Measurements from ENCODE around the gene SRPK3.

Gene SRPK3

DNA sequence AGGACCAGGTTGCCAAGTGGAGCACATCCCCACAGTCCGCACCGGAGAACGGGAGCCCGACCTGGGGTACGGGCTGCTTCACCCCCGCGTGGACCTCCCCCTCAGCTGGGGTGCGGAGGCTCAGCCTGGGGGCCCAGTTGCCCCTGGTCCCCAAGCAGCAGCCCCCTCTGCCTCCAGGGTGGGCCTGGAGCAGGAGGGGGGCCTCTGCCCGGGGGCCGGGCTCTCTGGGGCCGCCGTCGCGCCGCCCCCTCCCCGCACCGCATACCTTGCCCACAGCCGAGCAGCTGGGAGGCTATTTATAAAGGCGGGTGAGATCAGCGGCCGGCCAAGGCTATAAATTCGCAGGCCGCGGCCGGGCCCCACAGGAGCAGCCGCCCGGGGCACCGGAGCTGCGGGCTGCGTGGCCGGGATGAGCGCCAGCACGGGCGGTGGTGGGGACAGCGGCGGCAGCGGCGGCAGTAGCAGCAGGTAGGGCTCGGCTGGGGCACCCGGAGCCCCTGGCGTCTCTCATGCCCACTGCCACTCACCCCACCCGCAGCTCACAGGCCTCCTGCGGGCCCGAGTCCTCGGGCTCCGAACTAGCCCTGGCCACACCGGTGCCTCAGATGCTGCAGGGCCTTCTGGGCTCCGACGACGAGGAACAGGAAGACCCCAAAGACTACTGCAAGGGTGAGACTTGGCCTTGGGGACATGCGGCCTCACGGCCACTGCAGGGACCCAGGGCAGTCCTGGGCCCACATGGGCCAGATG, at the start of gene SRPK3:
Gene SRPK3 (plus strand): TSS at position 364 of the 750 bp plus-strand sequence. CDS start 46 bp downstream, at position 410.
- H3K4me3 ChIP-seq (ENCODE audit: low read depth, low read length), result no peak within 1 kb of the TSS
- no peak for DNase-seq (ENCODE audit: low read depth)
- in situ Hi-C loops (cut with HindIII; ENCODE audit: low sequenced_read_pairs), result no loop called here
- TF ChIP-seq, protein P1, sequence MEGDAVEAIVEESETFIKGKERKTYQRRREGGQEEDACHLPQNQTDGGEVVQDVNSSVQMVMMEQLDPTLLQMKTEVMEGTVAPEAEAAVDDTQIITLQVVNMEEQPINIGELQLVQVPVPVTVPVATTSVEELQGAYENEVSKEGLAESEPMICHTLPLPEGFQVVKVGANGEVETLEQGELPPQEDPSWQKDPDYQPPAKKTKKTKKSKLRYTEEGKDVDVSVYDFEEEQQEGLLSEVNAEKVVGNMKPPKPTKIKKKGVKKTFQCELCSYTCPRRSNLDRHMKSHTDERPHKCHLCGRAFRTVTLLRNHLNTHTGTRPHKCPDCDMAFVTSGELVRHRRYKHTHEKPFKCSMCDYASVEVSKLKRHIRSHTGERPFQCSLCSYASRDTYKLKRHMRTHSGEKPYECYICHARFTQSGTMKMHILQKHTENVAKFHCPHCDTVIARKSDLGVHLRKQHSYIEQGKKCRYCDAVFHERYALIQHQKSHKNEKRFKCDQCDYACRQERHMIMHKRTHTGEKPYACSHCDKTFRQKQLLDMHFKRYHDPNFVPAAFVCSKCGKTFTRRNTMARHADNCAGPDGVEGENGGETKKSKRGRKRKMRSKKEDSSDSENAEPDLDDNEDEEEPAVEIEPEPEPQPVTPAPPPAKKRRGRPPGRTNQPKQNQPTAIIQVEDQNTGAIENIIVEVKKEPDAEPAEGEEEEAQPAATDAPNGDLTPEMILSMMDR (IDR thresholded peaks at IDR 0.05; ENCODE audit: low read depth, low read length, missing control alignments), result no peak

GRCh38 chrX:153731117-153731844, 49.6 kb upstream of the SRPK3 start:
- TF ChIP-seq, protein P1 (IDR thresholded peaks at IDR 0.05; ENCODE audit: low read depth, low read length, missing control alignments), result no peak
- in situ Hi-C loops (cut with HindIII; ENCODE audit: low sequenced_read_pairs), result no loop called here
- DNase-seq (ENCODE audit: low read depth), result no peak
- no peak overlapping the region for H3K4me3 ChIP-seq (ENCODE audit: low read depth, low read length)

DNA sequence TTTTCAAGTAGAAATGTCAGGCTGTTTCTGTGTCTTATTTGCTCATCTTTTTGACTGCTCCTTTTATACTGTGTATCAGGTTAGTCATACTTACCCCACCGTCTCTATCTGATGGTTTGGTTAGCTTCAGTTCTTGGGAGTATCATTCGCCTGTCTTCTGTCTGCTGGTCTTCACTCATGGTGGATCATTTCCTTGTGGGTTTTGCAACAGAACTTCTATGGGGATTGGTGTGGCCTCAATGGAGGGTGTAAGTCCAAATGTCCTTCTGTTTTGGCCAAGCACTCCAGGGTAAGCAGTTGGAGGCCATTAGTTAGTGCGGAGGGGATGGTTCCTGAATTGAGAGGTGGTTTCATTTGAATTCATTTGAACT, 49.0 kb upstream of the SRPK3 start:
- TF ChIP-seq, protein P1 (IDR thresholded peaks at IDR 0.05; ENCODE audit: low read depth, low read length, missing control alignments), result no peak

GRCh38 chrX:153732401-153732800, 48.4 kb upstream of the SRPK3 start:
- no peak for DNase-seq (ENCODE audit: low read depth)

More for the DNA sequence above, 49.0 kb upstream of the SRPK3 start:
- in situ Hi-C loops (cut with HindIII; ENCODE audit: low sequenced_read_pairs), result no loop called here
- DNase-seq (ENCODE audit: low read depth), result no peak
- H3K4me3 ChIP-seq (ENCODE audit: low read depth, low read length), result no peak overlapping the region

GRCh38 chrX:153733651-153734240, 47.1 kb upstream of the SRPK3 start:
- H3K4me3 ChIP-seq (ENCODE audit: low read depth, low read length), result no peak overlapping the region
- TF ChIP-seq, protein P1 (IDR thresholded peaks at IDR 0.05; ENCODE audit: low read depth, low read length, missing control alignments), result no peak
- in situ Hi-C loops (cut with HindIII; ENCODE audit: low sequenced_read_pairs), result no loop called here
- no peak for DNase-seq (ENCODE audit: low read depth)

More at GRCh38 chrX:153732401-153732800, 48.4 kb upstream of the SRPK3 start:
- in situ Hi-C loops (cut with HindIII; ENCODE audit: low sequenced_read_pairs), result no loop called here
- TF ChIP-seq, protein P1 (IDR thresholded peaks at IDR 0.05; ENCODE audit: low read depth, low read length, missing control alignments), result no peak
- no peak overlapping the region for H3K4me3 ChIP-seq (ENCODE audit: low read depth, low read length)

- H3K4me3 ChIP-seq (ENCODE audit: low read depth, low read length), result no peak overlapping the region
- no peak for DNase-seq (ENCODE audit: low read depth)
- in situ Hi-C loops (cut with HindIII; ENCODE audit: low sequenced_read_pairs), result no loop called here
- TF ChIP-seq, protein P1 (IDR thresholded peaks at IDR 0.05; ENCODE audit: low read depth, low read length, missing control alignments), result no peak
Measured at GRCh38 chrX:153734871-153735270, 46.0 kb upstream of the SRPK3 start.

Data from astrocyte of the cerebellum (primary cell).